GM19351 (cell line): ENCODE measurements around the gene SQOR.

ENCODE experiments used
- ATAC-seq: cut with Tn5 transposase; IDR thresholded peaks from one replicate; pipeline ENCODE4 v1.9.1; 2021; ENCODE audit warnings: mild to moderate bottlenecking, moderate library complexity; ENCODE audit not compliant: unreplicated experiment

SQOR gene

GRCh38 chr15:45704329-45705249, 69.8 kb downstream of the SQOR start:
- peak; percentile 26 for ATAC-seq

GRCh38 chr15:45705510-45706473, 71.0 kb downstream of the SQOR start:
- peak; percentile 89 for ATAC-seq

GRCh38 chr15:45710657-45711056, 75.8 kb downstream of the SQOR start:
- ATAC-seq = no peak

- ATAC-seq = peak; percentile 82
These were observed 80.0 kb downstream of the SQOR start for GRCh38 chr15:45714590-45715488.

- ATAC-seq = no peak
These were observed 80.7 kb downstream of the SQOR start for GRCh38 chr15:45715528-45715927.

- no peak for ATAC-seq
These were observed 84.7 kb downstream of the SQOR start for GRCh38 chr15:45719490-45719889.

- ATAC-seq = no peak
These were observed 85.4 kb downstream of the SQOR start for GRCh38 chr15:45720183-45720582.

GRCh38 chr15:45728641-45729040, 93.8 kb downstream of the SQOR start:
- no peak for ATAC-seq

- ATAC-seq = no peak
These were observed 94.3 kb downstream of the SQOR start for GRCh38 chr15:45729141-45729540.

- ATAC-seq = no peak
These were observed 96.5 kb downstream of the SQOR start for GRCh38 chr15:45731343-45731742.

GRCh38 chr15:45732662-45733061, 97.8 kb downstream of the SQOR start:
- no peak for ATAC-seq

GRCh38 chr15:45734260-45734711, 99.5 kb downstream of the SQOR start:
- no peak for ATAC-seq
